OCI-LY7 (cell line): ENCODE measurements around the gene SLFN5. TPM values are rescaled to one million over a fixed set of nuclear protein-coding genes. Genes with fewer than 3 reads are reported as not detected.
"Not testable (repeated sequence)": the region's sequence is repeated elsewhere in the genome, so short reads cannot be mapped to it uniquely, and the experiment has no call there.

ENCODE experiments used
- BruUV-seq: library from RNA; stranded (reverse); fragments of 400-500 nt; replicated peaks from 2 replicates; lab custom pipeline; 2021; lab: Mats Ljungman, UMichigan
- CTCF ChIA-PET: fragments of 300-600 bp; sonication (Branson Sonifier 250); formaldehyde crosslinking; loops from one replicate; lab custom pipeline; 2022; ENCODE audit warnings: antibody characterized with exemption; ENCODE audit not compliant: unreplicated experiment; lab: Charles Lee
- POLR2A ChIA-PET: fragments of 300-600 bp; sonication (Branson Sonifier 250); formaldehyde crosslinking; loops from one replicate; lab custom pipeline; 2022; ENCODE audit warnings: antibody characterized with exemption; lab: Charles Lee
- DNase-seq: peaks from one replicate; pipeline ENCODE4 v3.0.0-alpha.2; 2015; ENCODE audit warnings: low spot score
- H2AFZ ChIP-seq: fragments of 200-600 bp; sonication (generic), shearing (Covaris generic); 2 replicates; pipeline ENCODE4 v1.6.1; 2014; ENCODE audit warnings: mild to moderate bottlenecking, antibody characterized with exemption, low read length, moderate library complexity
- H3K27ac ChIP-seq: fragments of 200-600 bp; sonication (generic); 2 replicates; pipeline ENCODE4 v1.5.1; 2014; ENCODE audit warnings: mixed run types, low read depth, mild to moderate bottlenecking, moderate library complexity, low read length, inconsistent platforms; ENCODE audit not compliant: poor library complexity, severe bottlenecking
- H3K36me3 ChIP-seq: fragments of 200-600 bp; sonication (generic); 2 replicates; pipeline ENCODE4 v1.6.1; 2014; ENCODE audit warnings: mild to moderate bottlenecking, antibody characterized with exemption, low read length, moderate library complexity, mixed read lengths; ENCODE audit not compliant: insufficient read depth
- H3K4me1 ChIP-seq: fragments of 200-600 bp; sonication (generic); 2 replicates; pipeline ENCODE4 v1.5.1; 2014; ENCODE audit warnings: mild to moderate bottlenecking, low read length; ENCODE audit not compliant: insufficient read depth, poor library complexity, severe bottlenecking
- H3K4me2 ChIP-seq: fragments of 200-600 bp; sonication (generic); 2 replicates; pipeline ENCODE4 v1.6.1; 2014; ENCODE audit warnings: mild to moderate bottlenecking, low read length
- H3K4me3 ChIP-seq: fragments of 200-600 bp; sonication (generic); 2 replicates; pipeline ENCODE4 v1.5.1; 2014; ENCODE audit warnings: mild to moderate bottlenecking, low read depth, low read length; ENCODE audit not compliant: poor library complexity, severe bottlenecking
- H3K79me2 ChIP-seq: fragments of 200-600 bp; sonication (generic); 2 replicates; pipeline ENCODE4 v1.6.1; 2016; ENCODE audit warnings: low read depth, mild to moderate bottlenecking, low read length, moderate library complexity, mixed read lengths; ENCODE audit not compliant: insufficient read depth
- H3K9me2 ChIP-seq: fragments of 200-600 bp; sonication (generic); 2 replicates; pipeline ENCODE4 v1.6.1; 2016; ENCODE audit warnings: mild to moderate bottlenecking, low read length, mixed read lengths; ENCODE audit not compliant: insufficient read depth
- H3K9me3 ChIP-seq: fragments of 200-600 bp; sonication (generic); 2 replicates; pipeline ENCODE4 v1.6.1; 2014; ENCODE audit warnings: mild to moderate bottlenecking, mixed run types, low read length, mixed read lengths
- H4K20me1 ChIP-seq: fragments of 200-600 bp; sonication (generic); 2 replicates; pipeline ENCODE4 v1.6.1; 2014; ENCODE audit warnings: mild to moderate bottlenecking, antibody characterized with exemption, low read length, moderate library complexity, mixed read lengths; ENCODE audit not compliant: insufficient read depth
- EZH2phosphoT487 ChIP-seq: fragments of 200-600 bp; sonication (generic); IDR thresholded peaks from 2 replicates; pipeline ENCODE4 v1.6.1; 2018; ENCODE audit warnings: low read depth, borderline replicate concordance, mild to moderate bottlenecking, mixed run types, antibody characterized with exemption, low read length, moderate library complexity, mixed read lengths
- intact Hi-C: fragments of 100-400 bp; cut with micrococcal nuclease; formaldehyde crosslinking; loops from one replicate; pipeline ENCODE4 v1.10.0; 2022; ENCODE audit not compliant: unreplicated experiment
- total RNA-seq, 2 experiments: library from RNA; depleted of rRNA in 1 of 2; stranded (reverse); fragments of >200 nt in 1 of 2; shearing (Covaris generic) in 1 of 2; gene quantifications; 2 replicates each; pipeline ENCODE4 v1.2.3, GENCODE V29; 2014 to 2022
- TF ChIP-seq, protein P1 (sequence below): fragments of 200-600 bp; sonication (generic); conservative IDR thresholded peaks from 2 replicates; pipeline ENCODE4 v1.5.1; 2014; ENCODE audit warnings: mild to moderate bottlenecking, antibody characterized with exemption, low read length, moderate library complexity, mixed read lengths

SLFN5 gene
- total RNA-seq, 2 experiments from 2014 or later = 0.38 to 1.1 TPM

DNA sequence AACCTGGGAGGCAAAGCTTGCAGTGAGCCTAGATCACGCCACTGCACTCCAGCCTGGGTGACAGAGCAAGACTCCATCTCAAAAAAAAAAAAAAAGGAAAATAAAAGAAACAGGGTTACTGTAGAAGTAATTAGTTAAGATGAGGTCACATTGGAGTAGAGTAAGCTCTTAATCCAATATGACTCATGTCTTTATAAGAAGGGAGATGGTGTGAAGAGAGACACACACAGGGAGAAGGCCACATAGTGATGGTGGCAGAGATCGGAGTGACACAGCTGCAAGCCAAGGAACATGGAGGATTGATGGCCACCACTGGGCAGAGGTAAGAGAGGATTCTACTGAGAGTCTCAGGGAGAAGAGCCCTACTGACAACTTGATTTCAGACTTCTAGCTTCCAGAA, 15.3 kb upstream of the SLFN5 start:
- intact Hi-C loops = no loop called here
- no TSS peak for BruUV-seq
- POLR2A ChIA-PET = no interaction called here

DNA sequence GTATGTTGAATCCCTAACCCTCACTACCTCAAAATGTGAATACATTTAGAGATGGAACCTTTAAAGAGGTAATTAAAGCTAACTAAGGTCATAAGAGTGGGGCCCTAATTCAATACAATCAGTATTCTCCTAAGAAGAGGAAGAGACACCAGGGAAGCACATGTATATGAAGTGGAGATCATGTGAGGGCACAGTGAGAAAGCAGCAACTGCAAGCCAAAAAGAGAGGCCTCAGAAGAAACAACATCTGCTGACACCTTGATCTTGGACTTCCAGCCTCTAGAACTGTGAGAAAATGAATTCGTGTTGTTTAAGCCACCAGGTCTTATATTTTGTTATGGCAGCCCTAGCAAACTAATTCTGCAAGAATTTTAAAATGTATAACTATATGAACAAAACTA, 13.2 kb upstream of the SLFN5 start:
- no peaks in the 10 kb centered on the region for H3K9me3 ChIP-seq
- ChIA-PET POLR2A (no interaction called here), CTCF (no interaction called here)
- intact Hi-C loops = no loop called here
- no peaks in the 10 kb centered on the region for H3K4me1 ChIP-seq
- no TSS peak for BruUV-seq
- H3K36me3 ChIP-seq = no peaks in the 10 kb centered on the region
- H2AFZ ChIP-seq = no peak overlapping the region
- H4K20me1 ChIP-seq = no peaks in the 10 kb centered on the region
- H3K4me3 ChIP-seq = no peak overlapping the region
- H3K79me2 ChIP-seq = no peaks in the 10 kb centered on the region
- no peak overlapping the region for H3K4me2 ChIP-seq
- TF ChIP-seq EZH2phosphoT487 = no peak
- TF ChIP-seq, protein P1, sequence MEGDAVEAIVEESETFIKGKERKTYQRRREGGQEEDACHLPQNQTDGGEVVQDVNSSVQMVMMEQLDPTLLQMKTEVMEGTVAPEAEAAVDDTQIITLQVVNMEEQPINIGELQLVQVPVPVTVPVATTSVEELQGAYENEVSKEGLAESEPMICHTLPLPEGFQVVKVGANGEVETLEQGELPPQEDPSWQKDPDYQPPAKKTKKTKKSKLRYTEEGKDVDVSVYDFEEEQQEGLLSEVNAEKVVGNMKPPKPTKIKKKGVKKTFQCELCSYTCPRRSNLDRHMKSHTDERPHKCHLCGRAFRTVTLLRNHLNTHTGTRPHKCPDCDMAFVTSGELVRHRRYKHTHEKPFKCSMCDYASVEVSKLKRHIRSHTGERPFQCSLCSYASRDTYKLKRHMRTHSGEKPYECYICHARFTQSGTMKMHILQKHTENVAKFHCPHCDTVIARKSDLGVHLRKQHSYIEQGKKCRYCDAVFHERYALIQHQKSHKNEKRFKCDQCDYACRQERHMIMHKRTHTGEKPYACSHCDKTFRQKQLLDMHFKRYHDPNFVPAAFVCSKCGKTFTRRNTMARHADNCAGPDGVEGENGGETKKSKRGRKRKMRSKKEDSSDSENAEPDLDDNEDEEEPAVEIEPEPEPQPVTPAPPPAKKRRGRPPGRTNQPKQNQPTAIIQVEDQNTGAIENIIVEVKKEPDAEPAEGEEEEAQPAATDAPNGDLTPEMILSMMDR = no peak
- H3K27ac ChIP-seq = no peak overlapping the region
- no peak for DNase-seq
- H3K9me2 ChIP-seq = no peaks in the 10 kb centered on the region

More for the DNA sequence above, 15.3 kb upstream of the SLFN5 start:
- H3K9me3 ChIP-seq = no peaks in the 10 kb centered on the region
- H4K20me1 ChIP-seq = no peaks in the 10 kb centered on the region
- H3K79me2 ChIP-seq = no peaks in the 10 kb centered on the region
- no peaks in the 10 kb centered on the region for H3K4me1 ChIP-seq
- CTCF ChIA-PET = no interaction called here
- no peak overlapping the region for H2AFZ ChIP-seq
- no peaks in the 10 kb centered on the region for H3K9me2 ChIP-seq
- H3K27ac ChIP-seq = no peak overlapping the region
- H3K4me2 ChIP-seq = no peak overlapping the region
- TF ChIP-seq, protein P1 = no peak
- no peak for TF ChIP-seq EZH2phosphoT487
- H3K36me3 ChIP-seq = no peaks in the 10 kb centered on the region
- no peak for DNase-seq
- H3K4me3 ChIP-seq = no peak overlapping the region

DNA sequence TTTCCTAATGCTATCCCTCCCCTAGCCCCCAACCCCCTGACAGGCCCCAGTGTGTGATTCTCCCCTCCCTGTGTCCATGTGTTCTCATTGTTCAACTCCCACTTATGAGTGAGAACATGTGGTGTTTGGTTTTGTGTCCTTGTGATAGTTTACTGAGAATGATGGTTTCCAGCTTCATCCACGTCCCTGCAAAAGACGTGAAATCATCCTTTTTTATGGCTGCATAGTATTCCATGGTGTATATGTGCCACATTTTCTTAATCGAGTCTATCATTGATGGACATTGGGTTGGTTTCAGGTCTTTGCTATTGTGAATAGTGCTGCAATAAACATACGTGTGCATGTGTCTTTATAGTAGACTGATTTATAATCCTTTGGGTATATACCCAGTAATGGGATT, 8.6 kb upstream of the SLFN5 start:
- CTCF ChIA-PET, H3K36me3 ChIP-seq, POLR2A ChIA-PET, H3K4me1 ChIP-seq, H2AFZ ChIP-seq, H3K4me2 ChIP-seq, BruUV-seq, H3K9me2 ChIP-seq, H3K27ac ChIP-seq, H4K20me1 ChIP-seq, DNase-seq, H3K4me3 ChIP-seq, H3K9me3 ChIP-seq, intact Hi-C loops, H3K79me2 ChIP-seq: not testable (repeated sequence)
